ENCODE measurements around the gene JTB. TPM values are rescaled to one million over a fixed set of nuclear protein-coding genes. Genes with fewer than 3 reads are reported as not detected.
A peak's percentile ranks its signal among the peaks of the same experiment; 100 is the strongest.

JTB gene
- total RNA-seq, 2 donors from 2014 or later: 89.6 to 102 TPM

GRCh38 chr1:153961421-153961820, 16.1 kb downstream of the JTB start:
- ATAC-seq: no peak
- intact Hi-C loops (cut with DNase I): no loop called here
- DNase-seq: no peak

- DNase-seq (no peak), ATAC-seq (no peak)
- intact Hi-C loops (cut with DNase I): no loop called here
Measured at GRCh38 chr1:153960206-153960605, 17.3 kb downstream of the JTB start.

GRCh38 chr1:153959454-153959853, 18.0 kb downstream of the JTB start:
- DNase-seq: no peak
- no peak for ATAC-seq
- intact Hi-C loops (cut with DNase I): no loop called here

GRCh38 chr1:153958961-153959260, 18.6 kb downstream of the JTB start:
- intact Hi-C loops (cut with DNase I): no loop called here
- ATAC-seq (no peak), DNase-seq (no peak)

GRCh38 chr1:153958111-153958960, 19.1 kb downstream of the JTB start, which contains the start of gene CRTC2:
CRTC2 (minus strand) TSS chr1:153958612; CDS start chr1:153958497, 115 bp downstream.
- DNase-seq (peak; percentile 100), ATAC-seq (peak; percentile 90 to 91)
- intact Hi-C loops (cut with DNase I): no loop called here

- ATAC-seq: peak; percentile 1
- intact Hi-C loops (cut with DNase I): no loop called here
- DNase-seq: no peak
Measured at GRCh38 chr1:153957744-153958110, 19.7 kb downstream of the JTB start.

GRCh38 chr1:153956997-153957715, 20.3 kb downstream of the JTB start:
- no peak for DNase-seq
- intact Hi-C loops (cut with DNase I): no loop called here
- no peak for ATAC-seq

GRCh38 chr1:153954826-153955225, 22.6 kb downstream of the JTB start:
- no peak for ATAC-seq
- intact Hi-C loops (cut with DNase I): no loop called here
- no peak for DNase-seq

GRCh38 chr1:153953859-153954365, 23.6 kb downstream of the JTB start:
- DNase-seq (no peak), ATAC-seq (no peak)
- intact Hi-C loops (cut with DNase I): no loop called here

- no peak for DNase-seq
Measured at GRCh38 chr1:153951801-153952200, 25.7 kb downstream of the JTB start.

GRCh38 chr1:153951183-153951582, 26.3 kb downstream of the JTB start:
- intact Hi-C loops (cut with DNase I): no loop called here
- no peak for ATAC-seq
- no peak for DNase-seq

More at GRCh38 chr1:153951801-153952200, 25.7 kb downstream of the JTB start:
- intact Hi-C loops (cut with DNase I): no loop called here
- ATAC-seq: no peak

GRCh38 chr1:153946622-153947241, 30.7 kb downstream of the JTB start, which contains the start of gene DENND4B:
DENND4B (minus strand) TSS chr1:153946718; CDS start chr1:153944374, 2,344 bp downstream.
- DNase-seq (peak; percentile 88), ATAC-seq (peak; percentile 83 to 89)
- intact Hi-C loops (cut with DNase I): loop anchor here in 1 of 2 donors (10.0 kb wide), 1 partner anchor 152 kb away; no protein-coding TSS in a partner anchor

- intact Hi-C loops (cut with DNase I): loop anchor here in 1 of 2 donors (10.0 kb wide), 1 partner anchor 151 kb away; no protein-coding TSS in a partner anchor
Measured at GRCh38 chr1:153945795-153946621, 31.5 kb downstream of the JTB start.

GRCh38 chr1:153945131-153945794, 32.2 kb downstream of the JTB start:
- DNase-seq (peak; percentile 69), ATAC-seq (peak; percentile 23 to 45)
- intact Hi-C loops (cut with DNase I): loop anchor here in 1 of 2 donors (10.0 kb wide), 1 partner anchor 150 kb away; no protein-coding TSS in a partner anchor

More at GRCh38 chr1:153945795-153946621, 31.5 kb downstream of the JTB start:
- ATAC-seq: peak; percentile 84 to 89
- DNase-seq: peak; percentile 92

- no peak for DNase-seq
- intact Hi-C loops (cut with DNase I): loop anchor here in 1 of 2 donors (10.0 kb wide), 1 partner anchor 150 kb away; no protein-coding TSS in a partner anchor
- ATAC-seq: no peak
Measured at GRCh38 chr1:153944827-153945117, 32.7 kb downstream of the JTB start.

- intact Hi-C loops (cut with DNase I): loop anchor here in 1 of 2 donors (10.0 kb wide), 1 partner anchor 149 kb away; no protein-coding TSS in a partner anchor
- ATAC-seq (no peak), DNase-seq (no peak)
Measured at GRCh38 chr1:153944005-153944826, 33.3 kb downstream of the JTB start.

Measured in left cardiac atrium (tissue), 4 donors.